K562 (cell line): ENCODE data around the gene UBE2J2. TPM values are rescaled to one million over a fixed set of nuclear protein-coding genes. Genes with fewer than 3 reads are reported as not detected.

Source experiments
- ATAC-seq: fragments of 200-7000 bp; cut with Tn5 transposase; 3 replicates; pipeline ENCODE4 v1.9.1; 2020; ENCODE audit warnings: moderate library complexity
- BruUV-seq: library from RNA; stranded (reverse); fragments of 400-500 nt; replicated peaks from 2 replicates; lab custom pipeline; 2021; lab: Mats Ljungman, UMichigan
- CTCF ChIA-PET: fragments of 300-600 bp; formaldehyde crosslinking; extraction: SDS; loops from one replicate; lab custom pipeline; 2021; ENCODE audit warnings: low intra/inter-chr PET ratio; lab: Yijun Ruan, JAX
- POLR2A ChIA-PET: fragments of 300-600, 350-650 bp; sonication (Branson Sonifier 250); formaldehyde crosslinking; extraction: SDS; loops from one replicate; lab custom pipeline; 2021; ENCODE audit warnings: antibody characterized with exemption, inconsistent platforms; lab: Yijun Ruan, JAX
- DNase-seq, 4 experiments: peaks; one replicate each; pipeline versions ENCODE4 v3.0.0 to v3.0.0-alpha.2; 2011 to 2018; ENCODE audit warnings: low spot score in 3 of 4, mixed read lengths in 3 of 4; ENCODE audit errors: extremely low read depth in 1 of 4
- FAIRE-seq: peaks from 2 replicates; lab custom pipeline; 2011; peaks lifted over from hg19 to GRCh38; lab: Jason Lieb, UNC
- H2AFZ ChIP-seq: 2 replicates; pipeline ENCODE4 v1.6.0; 2011; ENCODE audit warnings: low read depth, low read length, control low read depth, inconsistent platforms
- H3K27ac ChIP-seq: fragments of 200-600 bp; 3 replicates; pipeline ENCODE4 v1.8.0; 2011; ENCODE audit warnings: low read depth, mild to moderate bottlenecking, control low read depth, inconsistent platforms, low read length, moderate library complexity, mixed read lengths; ENCODE audit errors: extremely low read depth
- H3K27me3 ChIP-seq, 2 experiments: fragments of 300-600 bp in 1 of 2; 2 replicates in 1 of 2; 3 replicates in 1 of 2; pipeline versions ENCODE4 v1.6.0 to v1.8.0; 2011; ENCODE audit warnings: inconsistent platforms in 2 of 2, low read length in 2 of 2, mild to moderate bottlenecking in 1 of 2, mixed read lengths in 1 of 2, moderate library complexity in 1 of 2; ENCODE audit not compliant: control insufficient read depth in 2 of 2, insufficient read depth in 2 of 2
- H3K36me3 ChIP-seq: fragments of 300-600 bp; 3 replicates; pipeline ENCODE4 v1.8.0; 2011; ENCODE audit warnings: mild to moderate bottlenecking, low read length, inconsistent platforms; ENCODE audit not compliant: control insufficient read depth, insufficient read depth
- H3K4me1 ChIP-seq, 2 experiments: fragments of 200-600 bp in 1 of 2; replicated peaks in 1 of 2; 2 replicates in 1 of 2; 3 replicates in 1 of 2; pipeline versions ENCODE4 v1.5.1 to v1.8.0; 2011; ENCODE audit warnings: inconsistent platforms in 2 of 2, low read length in 2 of 2, mild to moderate bottlenecking in 1 of 2, mixed read lengths in 1 of 2, moderate library complexity in 1 of 2; ENCODE audit not compliant: control insufficient read depth in 2 of 2, insufficient read depth in 2 of 2
- H3K4me2 ChIP-seq: 2 replicates; pipeline ENCODE4 v1.6.1; 2011; ENCODE audit warnings: low read length, control low read depth, inconsistent platforms, mixed read lengths; ENCODE audit not compliant: insufficient read depth
- H3K4me3 ChIP-seq: fragments of 200-600 bp; sonication (generic), shearing (Covaris generic); 2 replicates; pipeline ENCODE4 v1.5.1; 2016; ENCODE audit warnings: control low read depth, inconsistent platforms
- H3K79me2 ChIP-seq: fragments of 200-600 bp; 3 replicates; pipeline ENCODE4 v1.8.0; 2011; ENCODE audit warnings: low read length, inconsistent platforms; ENCODE audit not compliant: control insufficient read depth, insufficient read depth
- H3K9ac ChIP-seq, 2 experiments: 2 replicates each; pipeline versions ENCODE4 v1.6.0 to v1.6.1; 2011; ENCODE audit warnings: low read depth in 2 of 2, low read length in 2 of 2, control low read depth in 1 of 2, inconsistent platforms in 1 of 2, mild to moderate bottlenecking in 1 of 2, mixed read lengths in 1 of 2; ENCODE audit not compliant: insufficient read depth in 1 of 2
- H3K9me1 ChIP-seq: one replicate; pipeline ENCODE4 v1.6.0; 2011; ENCODE audit warnings: inconsistent platforms, mild to moderate bottlenecking, low read length, moderate library complexity; ENCODE audit not compliant: control insufficient read depth, insufficient read depth
- H3K9me3 ChIP-seq: replicated peaks from 2 replicates; pipeline ENCODE4 v1.5.1; 2011; ENCODE audit warnings: low read depth, low read length, inconsistent platforms; ENCODE audit not compliant: control insufficient read depth, insufficient read depth
- H4K20me1 ChIP-seq: replicated peaks from 2 replicates; pipeline ENCODE4 v1.6.1; 2011; ENCODE audit warnings: low read length, inconsistent platforms, mixed read lengths; ENCODE audit not compliant: control insufficient read depth, insufficient read depth
- ATF7 ChIP-seq: fragments of 450-650 bp; IDR thresholded peaks from 2 replicates; pipeline ENCODE4 v1.7.1; 2014; ENCODE audit warnings: mild to moderate bottlenecking, moderate library complexity
- CBX1 ChIP-seq: sonication (generic); IDR thresholded peaks from 2 replicates; pipeline ENCODE4 v1.6.1; 2016; ENCODE audit warnings: antibody characterized with exemption, low read depth, mild to moderate bottlenecking
- CXXC5 ChIP-seq: fragments of 250-450 bp; sonication (Bioruptor Pico); IDR thresholded peaks from 2 replicates; pipeline ENCODE4 v1.8.0; 2022; ENCODE audit warnings: inconsistent platforms, mild to moderate bottlenecking, moderate library complexity
- HLTF ChIP-seq: fragments of 450-650 bp; IDR thresholded peaks from 2 replicates; pipeline ENCODE4 v1.6.1; 2016
- MIER1 ChIP-seq: fragments of 450-650 bp; IDR thresholded peaks from 2 replicates; pipeline ENCODE4 v1.6.1; 2016; ENCODE audit warnings: antibody characterized with exemption, mild to moderate bottlenecking, low read depth
- UBTF ChIP-seq, 2 experiments: IDR thresholded peaks; 2 replicates each; pipeline ENCODE4 v1.6.1; 2012; ENCODE audit warnings: improper control_type of control experiment in 2 of 2, low read depth in 2 of 2, low read length in 2 of 2, borderline replicate concordance in 1 of 2
- VEZF1 ChIP-seq: fragments of 200-800 bp; sonication (Bioruptor generic); IDR thresholded peaks from 2 replicates; pipeline ENCODE4 v1.6.1; 2017; ENCODE audit warnings: missing genetic modification characterization, missing compliant biosample characterization
- XRCC5 ChIP-seq: fragments of 200-400 bp; formaldehyde crosslinking; IDR thresholded peaks from 2 replicates; pipeline ENCODE4 v1.6.1; 2017; ENCODE audit warnings: low read depth, mild to moderate bottlenecking, low read length
- ZEB2 ChIP-seq: fragments of 450-650 bp; IDR thresholded peaks from 2 replicates; pipeline ENCODE4 v1.6.1; 2016
- WGBS: fragments of 100-300 bp; shearing (Covaris generic); methylation state at CpG from one replicate; pipeline ENCODE4 v1.1.6; 2016; ENCODE audit warnings: low coverage, mixed read lengths; ENCODE audit not compliant: insufficient coverage; ENCODE audit errors: missing lambda C conversion rate; 5-methylcytosine and 5-hydroxymethylcytosine counted together
- in situ Hi-C: fragments of 300-500 bp; cut with MboI; formaldehyde crosslinking; loops from 4 replicates; pipeline ENCODE4 v1.15.0; 2018; ENCODE audit warnings: inconsistent platforms, mixed read lengths
- intact Hi-C: fragments of 100-400 bp; cut with micrococcal nuclease; formaldehyde crosslinking; loops from 2 replicates; pipeline ENCODE4 v1.14.2; 2022
- polyA plus RNA-seq, 8 experiments: library from polyadenylated mRNA; depleted of rRNA in 4 of 8; stranded (reverse) in 5 of 8; unstranded in 3 of 8; fragments of >200 nt; fragmentation: Nextera tagmentation in 2 of 8; fragmentation: Illumina TruSeq in 1 of 8; extraction: Ambion mirVana in 2 of 8; extraction: Trizol in 1 of 8; gene quantifications; 2 replicates each; pipeline versions ENCODE4 v1.2.1 to v1.2.3, GENCODE V29; 2011 to 2014; ENCODE audit warnings: inconsistent platforms in 1 of 8, missing spikeins in 1 of 8
- total RNA-seq, 7 experiments: library from RNA; depleted of rRNA in 6 of 7; stranded (reverse); fragments of >200 nt in 6 of 7; fragmentation: Illumina TruSeq in 2 of 7; extraction: Trizol in 2 of 7; gene quantifications; 2 replicates each; pipeline versions ENCODE4 v1.2.1 to v1.2.3, GENCODE V29; 2011 to 2021; ENCODE audit warnings: low replicate concordance in 1 of 7

Gene UBE2J2
- total and polyA plus RNA-seq, 9 of the 15 experiments (the other 6 are each of a cell fraction or from before 2014, with no cell fraction given) = 0.93 to 112 (median 75.5) TPM

DNA sequence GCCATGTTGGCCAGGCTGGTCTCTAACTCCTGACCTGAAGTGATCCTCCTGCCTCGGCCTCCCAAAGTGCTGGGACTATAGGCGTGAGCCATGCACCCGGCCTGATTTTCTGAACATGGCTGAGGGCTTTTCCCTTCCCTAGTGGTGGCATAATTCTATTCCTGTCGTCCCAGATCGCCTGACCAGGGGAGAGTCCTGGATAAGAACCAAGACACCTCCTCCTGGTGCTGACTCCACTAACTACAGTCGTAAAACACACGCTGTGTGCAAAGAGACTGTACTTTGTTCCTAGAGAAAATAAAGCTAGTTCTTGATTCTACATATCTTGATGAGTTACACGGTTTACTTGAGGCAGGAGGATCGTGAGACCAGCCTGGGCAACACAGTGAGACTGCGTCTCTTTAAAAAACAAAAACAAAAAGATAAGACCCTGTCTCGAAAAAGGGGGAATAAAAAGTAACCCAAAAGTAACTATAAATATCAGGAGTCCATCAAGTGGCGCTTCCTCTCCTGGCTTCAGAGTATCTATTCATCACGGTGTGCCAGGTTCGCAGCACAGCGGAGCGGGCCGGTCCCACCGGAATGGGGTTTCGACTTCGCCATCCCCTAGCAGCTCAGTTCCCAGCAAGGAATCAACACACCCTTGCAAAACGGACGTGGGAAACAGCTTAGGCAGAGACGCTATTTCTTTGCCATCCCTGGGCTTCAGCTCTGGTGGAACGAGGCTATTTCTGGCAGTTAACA, 42.8 kb downstream of the UBE2J2 start:
- FAIRE-seq = peak; percentile 90
- TSS peak; percentile 79 for BruUV-seq
- DNase-seq = peak; percentile 58 to 71 (median 64)
- H3K27me3 ChIP-seq = no peaks in the 10 kb centered on the region
- H3K9ac ChIP-seq = peak overlapping the region; percentile 93 to 99
- H3K4me1 ChIP-seq = peaks cover 6 to 82% of the 10 kb centered on the region in 2 experiments; a peak in 4 of 5 replicates
- in situ Hi-C loops (no loop called here), intact Hi-C loops (loop anchor here (5.0 kb wide), 1 partner anchor 109 kb away; no protein-coding TSS in a partner anchor)
- 6% methylated on average over 24 of the region's 24 CpGs for WGBS
- ATAC-seq = peak; percentile 23
- H3K36me3 ChIP-seq = peaks cover 57% of the 10 kb centered on the region; the same call in 2 of the 3 replicates
- POLR2A ChIA-PET = interaction anchor here (0.5 to 2.2 kb wide), 14 partner anchors 9 to 109 kb away, joined by 3 to 12 read pairs (median 4); partner anchors contain the start of gene TNFRSF4
- H3K4me2 ChIP-seq = peak overlapping the region; percentile 100
- H3K79me2 ChIP-seq = peaks cover 86% of the 10 kb centered on the region
- CTCF ChIA-PET = no interaction called here
- peak overlapping the region; percentile 79 for H3K4me3 ChIP-seq
- peak overlapping the region; percentile 96 for H3K27ac ChIP-seq
- peak overlapping the region; percentile 93 for H2AFZ ChIP-seq
- no peaks in the 10 kb centered on the region for H3K9me1 ChIP-seq
- H3K9me3 ChIP-seq = peaks cover 9% of the 10 kb centered on the region
- H4K20me1 ChIP-seq = peaks cover 5% of the 10 kb centered on the region; the same call in 1 of the 2 replicates
- no peak for TF ChIP-seq ZEB2
- TF ChIP-seq UBTF (IDR thresholded peaks at IDR 0.05; ENCODE audit: borderline replicate concordance in 1 of 2, low read depth in 2 of 2, low read length in 2 of 2) = 0 out of 4 replicates have a peak, but pooled peaks of 1 of the 2 experiments have one; percentile 33
- TF ChIP-seq XRCC5 = 0 out of 2 replicates have a peak, but pooled peaks have one; percentile 7
- TF ChIP-seq HLTF = no peak
- TF ChIP-seq CXXC5 = 0 out of 2 replicates have a peak, but pooled peaks have one; percentile 13
- peak; percentile 32; the same call in 1 of the 2 replicates for TF ChIP-seq VEZF1 (CRISPR knock-in tag)
- peak; percentile 53; the same call in 1 of the 2 replicates for TF ChIP-seq MIER1
- 0 out of 2 replicates have a peak, but pooled peaks have one; percentile 14 for TF ChIP-seq CBX1
- TF ChIP-seq ATF7 = no peak
